Left renal pelvis (tissue), 4 donors: Measurements from ENCODE around the gene ADAP1. TPM values are rescaled to one million over a fixed set of nuclear protein-coding genes. Genes with fewer than 3 reads are reported as not detected.

Experiments
- DNase-seq, 4 donors: peaks; one replicate each; pipeline ENCODE4 v3.0.0-alpha.2; 2013; ENCODE audit warnings: low read depth in 4 of 4, low spot score in 3 of 4
- polyA plus RNA-seq, 4 donors: library from polyadenylated mRNA; unstranded; fragments of 120-200 nt; gene quantifications; one replicate each; pipeline ENCODE4 v1.2.1, GENCODE V29; 2013; ENCODE audit not compliant: insufficient read length in 4 of 4

Gene ADAP1
- polyA plus RNA-seq, 4 donors = 3.1 to 16.2 (median 15.0) TPM

GRCh38 chr7:851204-851603, 103.3 kb downstream of the ADAP1 start:
- no peak for DNase-seq

- DNase-seq = no peak
These were observed 104.7 kb downstream of the ADAP1 start for GRCh38 chr7:849781-850180.

GRCh38 chr7:849145-849544, 105.3 kb downstream of the ADAP1 start:
- DNase-seq = no peak

Other genes with a start within 250 kb of the ADAP1 start
- gene DNAAF5, start 228.0 kb downstream of the ADAP1 start, polyA plus RNA-seq = 10 to 100 TPM; 23.6 to 39.5 (median 30.9) TPM
- 10 to 100 TPM; 20.4 to 46.0 (median 38.7) TPM for gene PRKAR1B, start 227.4 kb downstream of the ADAP1 start, polyA plus RNA-seq
- gene SUN1, start 122.2 kb downstream of the ADAP1 start, polyA plus RNA-seq = 100 to 1,000 TPM; 128 to 160 (median 137) TPM
- gene GET4, start 78.1 kb downstream of the ADAP1 start, polyA plus RNA-seq = 10 to 100 TPM; 21.3 to 68.0 (median 32.4) TPM
- gene COX19, start 20.9 kb upstream of the ADAP1 start, polyA plus RNA-seq = 10 to 100 TPM in 3 of 4 donors, 1 to 10 TPM in 1; 7.2 to 19.3 (median 11.2) TPM
- 1 to 10 TPM; 1.3 to 6.4 (median 2.0) TPM for gene CYP2W1, start 28.5 kb upstream of the ADAP1 start, polyA plus RNA-seq
- 1 to 10 TPM; 1.7 to 4.6 (median 4.2) TPM for gene GPR146, start 89.9 kb upstream of the ADAP1 start, polyA plus RNA-seq
- gene GPER1, start 133.4 kb upstream of the ADAP1 start, polyA plus RNA-seq = 1 to 10 TPM; 5.3 to 6.5 (median 5.6) TPM
- 10 to 100 TPM; 19.4 to 24.2 (median 21.8) TPM for gene ZFAND2A, start 205.5 kb upstream of the ADAP1 start, polyA plus RNA-seq